Activated CD8-positive, alpha-beta memory T cell treated with anti-CD3 and anti-CD28 coated beads, Interleukin-2, amount 50 U/mL, for 24 hours (primary cell): ENCODE results near the gene COL25A1.

Source experiments
- DNase-seq: peaks from one replicate; pipeline ENCODE4 v3.0.0-alpha.2; 2020; ENCODE audit errors: extremely low read depth

COL25A1 gene

GRCh38 chr4:109302361-109303139, at the start of gene COL25A1:
COL25A1 (minus strand) TSS chr4:109302658.
- no peak for DNase-seq

DNA sequence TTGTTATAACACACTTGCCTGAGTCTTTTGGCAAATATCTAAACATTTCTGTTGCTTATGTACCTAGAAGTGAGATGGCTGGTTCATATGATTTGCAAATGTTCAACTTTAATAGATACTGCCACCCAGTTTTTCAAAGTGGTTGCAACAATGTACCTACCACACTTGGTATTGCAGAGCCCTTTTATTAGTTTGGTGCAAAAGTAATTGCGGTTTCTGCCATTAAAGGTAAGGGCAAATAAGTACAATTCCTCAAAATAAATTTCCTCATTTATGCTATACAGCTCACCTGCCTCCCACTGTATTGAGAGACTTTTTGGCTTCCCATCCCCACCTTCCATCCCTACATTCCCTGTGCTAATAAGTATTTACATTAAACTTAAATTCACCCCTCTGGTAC, 47.7 kb upstream of the COL25A1 start:
- no peak for DNase-seq

DNA sequence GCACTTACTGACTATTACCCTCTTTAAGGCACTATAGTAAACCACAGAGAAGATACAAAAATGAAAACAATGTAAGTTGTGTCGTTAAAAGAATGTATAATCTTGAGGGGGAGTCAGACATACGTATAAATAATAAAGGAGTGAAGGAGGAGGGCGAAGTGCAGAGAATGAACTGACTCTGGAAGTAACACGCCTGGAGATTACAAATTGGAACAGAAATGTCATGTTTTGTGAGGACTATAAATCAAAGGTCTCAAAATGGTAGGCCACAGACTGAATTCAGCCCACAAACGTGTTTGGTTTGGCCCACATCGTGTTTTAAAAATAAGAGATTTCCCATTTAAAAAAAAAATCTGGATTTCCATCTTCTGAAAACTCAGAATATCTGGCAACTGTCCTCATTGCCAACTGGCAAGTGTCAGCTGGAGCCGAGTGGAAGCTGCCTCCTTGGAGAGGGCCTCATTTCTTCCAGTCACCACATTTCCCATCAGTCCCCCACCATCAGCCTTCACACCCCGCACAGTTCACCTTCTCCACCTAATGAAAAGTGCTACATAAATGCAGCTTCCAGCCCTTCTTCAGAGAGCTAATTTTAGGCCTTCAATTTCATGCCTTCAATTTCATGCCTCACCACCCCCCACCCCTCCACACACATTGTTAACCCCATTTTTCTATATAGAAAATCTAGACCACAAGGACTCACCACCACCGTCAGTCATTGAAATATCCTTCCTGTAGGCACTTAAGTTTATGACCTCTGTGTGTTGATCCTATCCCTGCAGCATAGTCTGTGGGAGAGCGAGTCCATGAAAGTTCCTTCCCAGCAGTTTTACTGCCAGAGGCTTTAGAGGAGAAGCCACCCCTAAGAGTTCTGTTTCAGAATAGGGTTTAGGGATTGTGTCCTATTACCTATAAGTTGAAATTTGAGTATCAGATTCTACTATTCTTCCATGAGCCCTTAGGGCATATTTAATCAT, 32.0 kb upstream of the COL25A1 start:
- no peak for DNase-seq

- DNase-seq, result no peak
These were observed 30.5 kb upstream of the COL25A1 start for GRCh38 chr4:109332926-109333464.

- no peak for DNase-seq
These were observed 25.2 kb upstream of the COL25A1 start for GRCh38 chr4:109327641-109328040.

- DNase-seq, result no peak
These were observed 23.2 kb upstream of the COL25A1 start for GRCh38 chr4:109325698-109326097.

- DNase-seq, result no peak
These were observed 20.9 kb upstream of the COL25A1 start for GRCh38 chr4:109323348-109323747.

DNA sequence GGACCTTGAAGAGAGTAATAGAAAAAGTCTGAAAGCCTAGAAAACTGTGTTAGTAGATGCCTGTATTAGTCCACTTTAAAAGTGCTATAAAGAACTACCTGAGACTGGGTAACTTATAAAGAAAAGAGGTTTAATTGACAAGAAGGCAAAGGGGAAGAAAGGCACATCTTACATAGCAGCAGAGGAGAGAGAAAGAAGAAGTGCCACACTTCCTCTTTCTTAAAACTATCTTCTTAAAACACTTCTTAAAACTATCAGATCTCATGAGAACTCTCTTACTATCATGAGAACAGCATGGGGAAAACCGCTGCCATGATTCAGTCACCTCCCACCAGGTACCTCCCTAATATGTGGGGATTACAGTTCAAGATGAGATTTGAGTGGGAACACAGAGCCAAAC, 18.8 kb upstream of the COL25A1 start:
- no peak for DNase-seq

- no peak for DNase-seq
These were observed 17.2 kb upstream of the COL25A1 start for GRCh38 chr4:109319684-109320083.

DNA sequence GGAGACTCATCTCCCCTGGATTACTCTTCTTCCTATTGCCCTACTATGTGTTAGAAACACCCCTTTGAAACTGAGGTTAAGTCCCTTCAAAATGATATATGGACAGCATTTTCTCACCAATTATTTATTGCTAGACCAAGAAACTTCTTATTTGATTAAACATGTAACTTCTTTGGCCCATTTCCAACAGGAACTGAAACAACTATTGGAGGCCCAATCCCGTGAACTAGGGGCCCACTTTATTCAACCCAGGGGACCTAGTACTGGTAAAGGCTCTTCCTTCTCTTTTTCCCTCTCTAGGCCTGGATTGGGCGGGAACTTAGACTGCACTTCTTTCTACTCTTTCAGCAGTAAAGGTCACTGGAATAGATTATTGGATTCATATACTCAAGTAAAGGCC, 16.7 kb upstream of the COL25A1 start:
- DNase-seq, result no peak

DNA sequence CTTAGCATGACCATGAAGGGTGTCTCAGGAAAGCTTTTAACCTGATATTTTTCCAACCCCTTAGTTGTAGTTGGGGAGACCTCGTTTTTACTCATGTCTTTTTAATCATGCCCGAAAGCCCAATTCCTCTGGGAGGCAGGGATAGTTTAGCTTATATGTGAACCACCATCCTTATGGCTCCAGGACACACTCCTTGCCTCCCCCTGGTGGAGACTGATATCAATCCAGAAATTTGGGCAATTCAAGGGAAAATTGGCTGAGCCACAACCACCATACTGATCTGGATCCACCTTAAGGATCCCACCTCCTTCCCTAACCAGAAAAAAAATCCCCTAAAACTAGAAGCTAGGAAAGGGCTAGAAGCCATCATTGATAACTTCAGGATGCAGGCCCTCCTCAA, 13.4 kb upstream of the COL25A1 start:
- DNase-seq, result no peak

DNA sequence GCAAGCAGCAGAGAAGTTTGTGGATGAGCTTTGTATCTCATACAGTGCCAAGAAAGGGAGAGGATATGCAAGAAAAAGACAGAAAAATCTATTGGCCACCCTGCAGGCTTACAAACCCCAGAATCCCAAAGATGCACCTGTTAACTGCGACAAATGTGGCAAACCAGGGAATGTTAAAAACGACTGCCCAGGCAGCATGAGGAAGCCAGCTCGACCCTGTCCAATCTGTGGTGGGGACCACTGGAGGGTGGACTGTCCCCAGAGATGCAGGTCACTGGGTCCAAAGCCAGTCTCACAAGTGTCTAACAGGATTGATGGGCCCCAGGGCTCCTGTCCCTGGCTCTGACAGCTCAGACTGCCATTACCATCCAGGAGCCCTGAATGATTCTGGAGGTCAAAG, 12.9 kb upstream of the COL25A1 start:
- DNase-seq, result no peak

DNA sequence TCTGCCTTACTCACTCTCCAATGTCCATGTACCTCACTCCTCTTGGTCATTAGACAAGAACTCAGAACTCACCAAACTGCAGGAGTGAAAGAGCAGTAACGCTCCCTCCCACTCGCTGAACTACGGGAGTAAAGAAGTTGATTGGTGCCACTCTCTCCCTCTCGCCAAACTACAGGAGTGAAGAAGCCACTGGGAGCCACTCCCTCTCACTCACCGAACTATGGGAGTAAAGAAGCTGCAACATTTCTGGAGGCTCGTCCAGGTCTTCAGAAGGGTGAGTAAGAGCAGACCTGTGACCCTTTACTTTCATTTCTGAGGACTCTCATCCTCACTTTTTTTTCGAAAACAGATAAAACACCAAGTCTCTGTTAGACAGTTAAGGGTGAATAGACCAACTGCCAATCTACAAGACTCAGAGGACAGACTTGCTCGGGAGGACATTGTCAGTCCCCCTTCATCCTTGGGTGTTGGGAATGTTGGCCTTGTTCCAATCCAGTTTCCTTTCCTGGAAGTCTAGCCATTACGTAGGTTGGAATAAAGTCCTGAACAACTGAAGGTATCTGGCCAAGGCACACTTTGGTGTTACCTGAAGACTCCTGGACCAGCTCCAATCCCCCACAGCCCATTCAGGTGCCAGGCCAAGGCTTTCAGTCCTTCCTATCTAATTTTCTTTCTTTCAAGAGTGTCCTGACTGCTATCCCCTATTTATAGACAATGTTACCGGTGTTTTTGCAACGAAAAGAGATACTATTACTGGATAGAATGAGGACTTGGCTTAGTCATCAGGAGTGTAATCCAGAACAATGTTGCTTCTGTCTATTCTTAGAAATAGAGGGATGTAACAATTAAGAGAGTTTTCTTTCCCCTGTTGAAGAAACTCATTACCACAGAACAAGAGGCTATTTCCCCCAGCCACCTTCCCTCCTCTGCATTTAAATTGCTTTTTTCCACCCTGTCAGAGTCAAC, 11.0 kb upstream of the COL25A1 start:
- DNase-seq, result no peak

DNA sequence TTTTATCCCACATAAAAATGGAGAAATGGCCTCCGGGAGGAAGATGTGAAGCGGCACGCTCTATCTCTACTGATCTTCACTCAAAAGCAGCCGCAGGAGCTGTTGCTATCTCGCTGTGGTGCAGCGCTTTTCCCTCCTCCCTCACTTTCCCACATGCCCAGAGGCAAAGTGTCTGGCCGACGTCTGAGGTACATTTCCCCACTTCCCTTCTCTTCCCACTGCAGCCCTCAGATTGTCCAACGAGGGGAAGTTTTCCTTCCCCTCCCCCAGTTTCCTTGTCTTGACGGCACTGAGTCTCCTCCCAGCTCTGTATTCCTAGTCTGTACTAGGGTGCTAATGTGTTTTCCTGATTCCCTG, 660 bp upstream of the COL25A1 start:
- no peak for DNase-seq

DNA sequence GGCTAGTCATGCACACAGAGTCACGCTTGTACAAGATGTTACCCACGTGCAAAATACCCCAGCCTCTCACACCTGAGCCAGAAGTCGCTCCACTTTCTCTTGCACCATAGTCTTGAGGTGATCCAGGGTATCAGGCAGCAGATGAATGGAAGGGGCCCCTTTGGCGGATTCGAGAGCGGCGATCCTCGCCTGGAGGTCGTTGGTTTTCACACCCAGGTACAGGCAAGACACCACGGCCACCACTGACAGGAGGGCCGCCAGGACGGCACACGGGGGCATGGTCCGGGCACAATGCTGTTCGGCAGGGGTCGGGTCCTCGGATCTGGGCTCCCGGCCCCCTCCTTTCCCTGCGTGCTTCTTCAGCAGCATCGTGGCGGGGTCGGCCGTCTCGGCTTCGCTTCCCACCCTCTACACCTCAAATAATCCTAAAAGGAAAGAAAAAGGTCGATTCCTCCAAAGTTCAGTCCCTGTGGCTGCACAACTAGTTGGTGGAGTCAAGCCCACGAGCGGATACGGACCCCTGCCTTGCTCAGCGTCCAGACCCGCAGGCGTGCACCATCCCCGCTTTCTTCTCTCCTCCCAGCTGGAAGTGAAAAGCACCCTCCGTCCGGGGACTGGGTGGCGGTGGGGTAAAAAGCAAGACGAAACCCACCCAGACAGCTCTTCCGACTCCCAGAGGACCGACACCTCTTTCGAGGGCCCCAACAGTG, 652 bp downstream of the COL25A1 start:
- no peak for DNase-seq

- no peak for DNase-seq
These were observed 4.0 kb downstream of the COL25A1 start for GRCh38 chr4:109298279-109299010.

- no peak for DNase-seq
These were observed 5.9 kb downstream of the COL25A1 start for GRCh38 chr4:109296527-109296926.

DNA sequence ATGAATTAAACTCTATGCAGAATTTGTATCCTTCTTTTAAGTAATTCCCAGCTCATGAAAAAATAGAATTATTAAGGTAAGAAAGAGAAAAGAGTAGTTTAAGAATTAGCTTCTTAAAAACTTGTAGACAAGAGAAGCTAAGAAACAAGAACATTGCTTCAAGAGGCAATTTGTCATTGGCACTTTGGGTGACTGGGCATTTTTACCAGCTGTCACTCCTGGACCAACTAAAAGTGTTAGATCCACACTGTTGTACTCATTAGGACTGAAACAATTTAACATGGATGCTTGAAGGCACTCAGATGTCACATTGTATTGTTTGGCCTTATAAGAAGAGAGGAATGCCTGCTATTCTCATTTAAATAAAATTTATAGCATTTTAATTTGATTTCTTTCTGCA, 7.4 kb downstream of the COL25A1 start:
- no peak for DNase-seq

- DNase-seq, result no peak
These were observed 7.9 kb downstream of the COL25A1 start for GRCh38 chr4:109294468-109295020.

GRCh38 chr4:109294006-109294405, 8.5 kb downstream of the COL25A1 start:
- no peak for DNase-seq
